DND-41 (cell line): ENCODE measurements around the gene GPR75.

Experiments
- ATAC-seq: fragments of 200-7000 bp; cut with Tn5 transposase; 3 replicates; pipeline ENCODE4 v1.9.1; 2021; ENCODE audit warnings: low read depth; ENCODE audit not compliant: insufficient read depth
- DNase-seq: peaks from one replicate; pipeline ENCODE4 v3.0.0-alpha.2; 2020
- H2AFZ ChIP-seq: 2 replicates; pipeline ENCODE4 v1.6.0; 2012; ENCODE audit warnings: low read depth, low read length
- H3K27ac ChIP-seq: 2 replicates; pipeline ENCODE4 v1.5.1; 2012; ENCODE audit warnings: low read length, inconsistent platforms
- H3K27me3 ChIP-seq: fragments of 200-600 bp; sonication (generic); 2 replicates; pipeline ENCODE4 v1.6.0; 2012; ENCODE audit warnings: low read length, mild to moderate bottlenecking, inconsistent platforms; ENCODE audit not compliant: insufficient read depth, poor library complexity
- H3K36me3 ChIP-seq: 2 replicates; pipeline ENCODE4 v1.5.1; 2012; ENCODE audit warnings: low read length, inconsistent platforms; ENCODE audit not compliant: insufficient read depth
- H3K4me1 ChIP-seq: 2 replicates; pipeline ENCODE4 v1.5.1; 2012; ENCODE audit warnings: mild to moderate bottlenecking, low read length; ENCODE audit not compliant: insufficient read depth
- H3K4me2 ChIP-seq: 2 replicates; pipeline ENCODE4 v1.6.0; 2012; ENCODE audit warnings: mild to moderate bottlenecking, moderate library complexity, low read length, inconsistent platforms; ENCODE audit not compliant: insufficient read depth
- H3K4me3 ChIP-seq, 2 experiments: fragments of 200-600 bp in 1 of 2; shearing (Covaris generic) in 1 of 2; 2 replicates each; pipeline ENCODE4 v1.5.1; 2012 to 2016; ENCODE audit warnings: inconsistent platforms in 2 of 2, low read length in 2 of 2, mild to moderate bottlenecking in 2 of 2, low read depth in 1 of 2, moderate library complexity in 1 of 2
- H3K79me2 ChIP-seq: 2 replicates; pipeline ENCODE4 v1.6.0; 2012; ENCODE audit warnings: low read length, inconsistent platforms; ENCODE audit not compliant: insufficient read depth
- H3K9ac ChIP-seq: 2 replicates; pipeline ENCODE4 v1.6.0; 2012; ENCODE audit warnings: low read depth, mild to moderate bottlenecking, inconsistent platforms, low read length, moderate library complexity
- H3K9me3 ChIP-seq: 2 replicates; pipeline ENCODE4 v1.5.1; 2012; ENCODE audit warnings: low read length, moderate library complexity, mild to moderate bottlenecking, inconsistent platforms; ENCODE audit not compliant: insufficient read depth, severe bottlenecking
- H4K20me1 ChIP-seq: 2 replicates; pipeline ENCODE4 v1.6.0; 2012; ENCODE audit warnings: low read length; ENCODE audit not compliant: insufficient read depth
- CTCF ChIP-seq: IDR thresholded peaks from 2 replicates; pipeline ENCODE4 v1.5.1; 2012; ENCODE audit warnings: borderline replicate concordance, low read length, moderate library complexity, mild to moderate bottlenecking; ENCODE audit not compliant: poor library complexity, severe bottlenecking; ENCODE audit errors: extremely low read depth
- EZH2 ChIP-seq: IDR thresholded peaks from 3 replicates; pipeline ENCODE4 v1.6.1; 2012; ENCODE audit warnings: borderline replicate concordance, low read depth, mild to moderate bottlenecking, moderate library complexity, low read length, inconsistent platforms; ENCODE audit not compliant: severe bottlenecking

The GPR75 gene

GRCh38 chr2:53811601-53812000 is 48.2 kb downstream of the GPR75 start:
- Histone ChIP-seq H3K27ac (no peak overlapping the region), H3K27me3 (no peaks in the 10 kb centered on the region), H3K4me2 (no peak overlapping the region), H3K4me1 (no peaks in the 10 kb centered on the region), H3K9me3 (no peaks in the 10 kb centered on the region), H3K4me3 (no peak overlapping the region), H3K79me2 (no peaks in the 10 kb centered on the region), H3K9ac (no peak overlapping the region), H3K36me3 (peaks cover 82% of the 10 kb centered on the region), H4K20me1 (no peaks in the 10 kb centered on the region), H2AFZ (no peak overlapping the region)
- no peak for DNase-seq
- ATAC-seq, result no peak
- TF ChIP-seq EZH2 (no peak), CTCF (no peak)
